ENCODE data around the gene ANTXR1. TPM values are rescaled to one million over a fixed set of nuclear protein-coding genes. Genes with fewer than 3 reads are reported as not detected.
"Not testable (repeated sequence)": the region's sequence is repeated elsewhere in the genome, so short reads cannot be mapped to it uniquely, and the experiment has no call there.

The ANTXR1 gene
- total and polyA plus RNA-seq, 2 experiments from 2014 or later: 24.0 to 36.0 TPM

DNA sequence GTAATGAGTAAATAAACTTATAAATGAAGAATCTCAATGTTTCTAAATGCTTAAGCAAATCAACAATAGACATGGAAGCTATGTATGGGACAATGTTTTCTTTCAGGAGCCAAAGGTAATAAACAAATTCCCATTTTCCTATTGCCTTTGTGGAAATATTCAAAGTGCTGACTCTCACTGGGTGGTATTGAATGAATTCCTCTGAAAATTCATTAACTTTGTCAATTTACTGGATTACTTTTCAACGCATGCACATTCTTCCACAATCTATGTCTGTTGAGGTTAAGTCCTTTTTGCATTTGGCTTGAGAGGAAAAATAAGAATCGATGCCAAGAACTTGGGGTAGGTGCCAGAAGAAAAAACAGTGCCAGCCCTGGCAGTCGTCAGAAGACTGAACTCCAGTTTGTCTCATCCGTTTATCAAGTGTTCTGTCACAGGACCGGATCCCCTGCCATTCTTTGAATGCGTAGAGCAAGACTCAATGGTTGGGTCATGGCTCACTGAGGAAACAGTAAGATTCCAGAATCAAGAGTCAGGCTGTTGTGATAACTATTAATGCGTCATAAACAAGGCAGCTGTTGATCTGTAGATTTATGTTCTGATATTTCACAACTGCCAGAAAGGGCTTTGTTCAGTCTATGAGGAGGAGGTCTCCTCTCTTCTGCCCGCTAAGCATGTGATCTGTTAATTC lies 240.8 kb downstream of the ANTXR1 start:
- Histone ChIP-seq H3K4me1 (ENCODE audit: low read depth) (no peaks in the 10 kb centered on the region), H3K27ac (no peak overlapping the region), H3K36me3 (no peaks in the 10 kb centered on the region), H3K27me3 (no peaks in the 10 kb centered on the region), H3K9me3 (ENCODE audit: low read depth) (no peaks in the 10 kb centered on the region), H3K4me3 (no peak overlapping the region)
- TF ChIP-seq, protein P1, sequence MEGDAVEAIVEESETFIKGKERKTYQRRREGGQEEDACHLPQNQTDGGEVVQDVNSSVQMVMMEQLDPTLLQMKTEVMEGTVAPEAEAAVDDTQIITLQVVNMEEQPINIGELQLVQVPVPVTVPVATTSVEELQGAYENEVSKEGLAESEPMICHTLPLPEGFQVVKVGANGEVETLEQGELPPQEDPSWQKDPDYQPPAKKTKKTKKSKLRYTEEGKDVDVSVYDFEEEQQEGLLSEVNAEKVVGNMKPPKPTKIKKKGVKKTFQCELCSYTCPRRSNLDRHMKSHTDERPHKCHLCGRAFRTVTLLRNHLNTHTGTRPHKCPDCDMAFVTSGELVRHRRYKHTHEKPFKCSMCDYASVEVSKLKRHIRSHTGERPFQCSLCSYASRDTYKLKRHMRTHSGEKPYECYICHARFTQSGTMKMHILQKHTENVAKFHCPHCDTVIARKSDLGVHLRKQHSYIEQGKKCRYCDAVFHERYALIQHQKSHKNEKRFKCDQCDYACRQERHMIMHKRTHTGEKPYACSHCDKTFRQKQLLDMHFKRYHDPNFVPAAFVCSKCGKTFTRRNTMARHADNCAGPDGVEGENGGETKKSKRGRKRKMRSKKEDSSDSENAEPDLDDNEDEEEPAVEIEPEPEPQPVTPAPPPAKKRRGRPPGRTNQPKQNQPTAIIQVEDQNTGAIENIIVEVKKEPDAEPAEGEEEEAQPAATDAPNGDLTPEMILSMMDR (IDR thresholded peaks at IDR 0.05; ENCODE audit: low read depth, low read length): no peak
- peak in 1 of 2 donors; percentile 100 for DNase-seq (ENCODE audit: low read depth in 1 of 2, low spot score in 1 of 2)

DNA sequence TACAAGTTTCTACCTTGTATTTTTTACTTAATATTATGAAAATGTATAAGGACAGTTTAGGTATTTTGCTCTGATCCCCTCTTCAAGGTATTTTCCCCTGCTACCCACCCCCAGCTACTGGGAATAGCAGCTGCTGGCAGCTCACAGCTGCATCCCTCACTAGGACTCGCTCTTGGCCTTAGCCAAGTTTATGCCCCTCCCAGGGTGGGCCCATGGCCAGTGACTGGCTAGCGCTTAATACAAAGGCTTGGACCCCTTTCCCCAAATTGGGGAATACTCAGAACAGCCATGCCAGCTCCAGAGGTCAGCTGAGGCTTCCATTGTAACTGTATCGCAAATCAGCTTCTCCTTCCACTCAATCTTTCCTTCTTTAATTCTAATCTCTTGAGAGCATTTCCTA lies 242.8 kb downstream of the ANTXR1 start:
- Histone ChIP-seq H3K27me3 (no peaks in the 10 kb centered on the region), H3K4me3 (no peak overlapping the region), H3K9me3 (ENCODE audit: low read depth) (no peaks in the 10 kb centered on the region), H3K27ac (no peak overlapping the region), H3K36me3 (no peaks in the 10 kb centered on the region), H3K4me1 (ENCODE audit: low read depth) (no peaks in the 10 kb centered on the region)
- TF ChIP-seq, protein P1 (IDR thresholded peaks at IDR 0.05; ENCODE audit: low read depth, low read length): no peak
- DNase-seq (ENCODE audit: low read depth in 1 of 2, low spot score in 1 of 2): peak in 1 of 2 donors; percentile 25

DNA sequence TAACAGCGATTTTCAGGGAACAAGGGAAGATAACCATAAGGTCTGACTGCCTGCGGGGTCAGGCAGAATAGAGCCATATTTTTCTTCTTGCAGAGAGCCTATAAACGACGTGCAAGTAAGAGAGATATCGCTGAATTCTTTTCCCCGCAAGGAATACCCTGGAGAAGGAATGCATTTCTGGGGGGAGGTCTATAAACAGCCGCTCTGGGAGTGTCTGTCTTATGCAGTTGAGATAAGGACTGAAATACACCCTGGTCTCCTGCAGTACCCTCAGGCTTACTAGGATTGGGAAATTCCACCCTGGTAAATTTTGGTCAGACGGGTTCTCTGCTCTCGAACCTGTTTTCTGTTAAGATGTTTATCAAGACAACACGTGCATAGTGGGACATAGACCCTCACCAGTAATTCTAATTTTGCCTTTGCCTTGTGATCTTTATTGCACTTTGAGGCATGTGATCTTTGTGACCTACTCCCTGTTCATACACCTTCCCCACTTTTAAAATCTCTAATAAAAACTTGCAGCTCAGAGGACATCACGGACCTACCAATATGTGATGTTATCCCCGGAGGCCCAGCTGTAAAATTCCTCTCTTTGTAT lies 247.1 kb downstream of the ANTXR1 start:
- not testable (repeated sequence) for H3K27me3 ChIP-seq; DNase-seq (ENCODE audit: low read depth in 1 of 2, low spot score in 1 of 2); H3K36me3 ChIP-seq; H3K4me3 ChIP-seq; H3K4me1 ChIP-seq (ENCODE audit: low read depth); H3K9me3 ChIP-seq (ENCODE audit: low read depth); H3K27ac ChIP-seq

DNA sequence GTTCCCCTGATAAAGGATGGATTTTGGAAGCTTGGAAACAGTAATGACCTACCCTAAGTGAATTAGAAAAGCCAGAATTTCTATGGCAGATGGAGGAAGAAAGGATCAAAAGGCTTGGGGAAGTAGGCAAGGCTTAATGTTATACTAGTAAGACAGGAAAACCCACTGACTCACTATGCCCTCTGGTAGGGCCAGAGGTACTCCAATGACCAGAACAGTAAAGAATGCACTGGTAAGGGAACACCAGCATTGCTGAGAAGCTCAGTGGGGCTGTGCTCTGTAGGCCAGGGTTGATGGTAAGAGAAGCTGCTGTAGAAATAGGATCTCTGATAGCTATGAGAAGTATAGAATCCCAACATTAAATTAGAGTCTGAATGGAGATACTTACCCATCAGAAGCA lies 247.7 kb downstream of the ANTXR1 start:
- no peak overlapping the region for H3K4me3 ChIP-seq

DNA sequence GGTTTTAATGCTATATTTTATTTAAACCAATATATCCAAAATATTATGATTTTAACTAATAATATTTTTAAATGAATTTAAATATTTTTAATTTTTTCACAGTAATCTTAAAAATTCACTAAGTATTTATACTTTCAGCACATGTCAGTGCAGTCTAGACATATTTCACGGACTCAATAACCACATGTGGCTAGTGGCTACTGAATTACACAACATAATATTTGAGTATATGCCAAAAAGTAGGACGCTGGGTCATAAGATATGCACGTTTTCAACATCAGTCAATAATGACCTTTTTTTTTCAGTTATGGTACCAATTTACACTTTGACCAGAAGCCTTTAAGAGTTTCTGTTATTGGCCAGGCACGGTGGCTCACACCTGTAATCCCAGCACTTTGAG lies 256.4 kb downstream of the ANTXR1 start:
- no peaks in the 10 kb centered on the region for H3K27me3 ChIP-seq
- H3K4me3 ChIP-seq: no peak overlapping the region
- H3K9me3 ChIP-seq (ENCODE audit: low read depth): no peaks in the 10 kb centered on the region
- DNase-seq (ENCODE audit: low read depth in 1 of 2, low spot score in 1 of 2): peak in 1 of 2 donors; percentile 56
- no peaks in the 10 kb centered on the region for H3K4me1 ChIP-seq (ENCODE audit: low read depth)
- H3K36me3 ChIP-seq: no peaks in the 10 kb centered on the region
- TF ChIP-seq, protein P1 (IDR thresholded peaks at IDR 0.05; ENCODE audit: low read depth, low read length): no peak
- H3K27ac ChIP-seq: no peak overlapping the region

More for the DNA sequence above, 247.7 kb downstream of the ANTXR1 start:
- DNase-seq (ENCODE audit: low read depth in 1 of 2, low spot score in 1 of 2): no peak
- TF ChIP-seq, protein P1 (IDR thresholded peaks at IDR 0.05; ENCODE audit: low read depth, low read length): no peak
- no peaks in the 10 kb centered on the region for H3K36me3 ChIP-seq
- no peak overlapping the region for H3K27ac ChIP-seq
- H3K27me3 ChIP-seq: no peaks in the 10 kb centered on the region
- no peaks in the 10 kb centered on the region for H3K4me1 ChIP-seq (ENCODE audit: low read depth)
- no peaks in the 10 kb centered on the region for H3K9me3 ChIP-seq (ENCODE audit: low read depth)

DNA sequence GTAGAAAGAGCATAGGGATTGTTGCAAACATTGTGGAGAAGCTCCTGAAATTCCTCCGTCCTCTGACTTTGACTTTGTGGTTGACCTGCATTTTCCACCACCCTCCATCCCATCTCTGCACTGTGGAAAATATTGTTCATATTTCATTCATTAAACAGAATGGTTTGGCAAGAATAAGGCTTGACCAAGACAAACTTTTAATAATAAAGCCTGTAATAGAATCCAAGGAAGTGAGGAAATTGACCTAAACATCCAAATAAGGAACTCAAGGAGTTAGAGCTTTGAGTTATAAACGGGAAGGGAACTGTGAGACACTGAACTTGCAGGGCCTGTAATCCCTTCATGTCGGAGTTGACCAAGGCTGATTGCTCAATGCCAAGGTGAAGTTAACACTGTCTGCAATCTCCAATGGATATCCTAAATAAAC lies 258.9 kb downstream of the ANTXR1 start:
- H3K4me1 ChIP-seq (ENCODE audit: low read depth): no peaks in the 10 kb centered on the region
- no peaks in the 10 kb centered on the region for H3K9me3 ChIP-seq (ENCODE audit: low read depth)
- TF ChIP-seq, protein P1 (IDR thresholded peaks at IDR 0.05; ENCODE audit: low read depth, low read length): no peak
- DNase-seq (ENCODE audit: low read depth in 1 of 2, low spot score in 1 of 2): peak in 1 of 2 donors; percentile 79
- H3K27ac ChIP-seq: no peak overlapping the region
- H3K36me3 ChIP-seq: no peaks in the 10 kb centered on the region
- no peak overlapping the region for H3K4me3 ChIP-seq
- no peaks in the 10 kb centered on the region for H3K27me3 ChIP-seq
